IPS-18c (cell line): Measurements from ENCODE around the gene P4HA3.
"Not testable (repeated sequence)": the region's sequence is repeated elsewhere in the genome, so short reads cannot be mapped to it uniquely, and the experiment has no call there.

Experiments
- H3K4me3 ChIP-seq: 2 replicates; pipeline ENCODE4 v1.7.0; 2013; ENCODE audit warnings: low read depth, mild to moderate bottlenecking, low read length, moderate library complexity; ENCODE audit not compliant: insufficient read depth
- H3K9me3 ChIP-seq: one replicate; pipeline ENCODE4 v1.6.1; 2013; ENCODE audit warnings: mild to moderate bottlenecking, low read length, moderate library complexity; ENCODE audit not compliant: control insufficient read depth, insufficient read depth

The P4HA3 gene

DNA sequence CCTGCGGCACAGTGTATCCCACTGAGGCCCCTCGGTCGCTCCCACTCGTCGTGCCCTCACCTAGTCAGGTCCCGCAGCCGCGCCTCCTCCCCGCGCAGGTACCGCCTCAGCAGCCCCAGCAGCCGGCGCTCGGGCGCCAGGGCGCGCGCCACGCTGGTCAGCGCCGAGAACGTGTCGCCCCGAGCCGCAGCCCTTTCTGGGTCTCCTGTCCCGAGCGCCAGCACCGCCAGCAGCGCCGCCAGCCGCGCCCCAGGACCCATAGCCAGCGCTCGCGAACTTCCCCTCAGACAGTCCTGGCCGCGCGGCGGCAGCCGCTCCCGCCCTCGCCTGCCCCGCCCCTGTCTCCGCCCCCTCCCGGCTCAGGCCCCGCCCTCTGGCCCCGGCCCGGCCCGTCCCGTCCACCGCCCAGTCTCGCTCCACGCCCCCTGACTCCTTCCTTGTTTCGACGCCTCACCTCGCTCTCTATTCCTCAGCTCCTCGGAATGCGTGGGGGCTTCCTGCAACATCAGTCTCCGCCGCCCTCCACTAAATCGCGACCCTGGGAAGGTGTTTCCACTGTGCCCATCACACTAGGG, at the start of gene P4HA3:
TSS of gene P4HA3 (minus strand) at position 289 of the 575 bp plus-strand sequence. CDS start at position 260, 29 bp downstream.
- Histone ChIP-seq H3K9me3 (no peaks in the 10 kb centered on the region), H3K4me3 (peak within 1 kb of the TSS; percentile 46)

- Histone ChIP-seq H3K4me3 (no peak overlapping the region), H3K9me3 (peaks cover 11% of the 10 kb centered on the region)
Measured at GRCh38 chr11:74357449-74357848, 46.0 kb upstream of the P4HA3 start.

GRCh38 chr11:74355626-74356025, 44.2 kb upstream of the P4HA3 start:
- Histone ChIP-seq H3K9me3 (peaks cover 8% of the 10 kb centered on the region), H3K4me3 (no peak overlapping the region)

DNA sequence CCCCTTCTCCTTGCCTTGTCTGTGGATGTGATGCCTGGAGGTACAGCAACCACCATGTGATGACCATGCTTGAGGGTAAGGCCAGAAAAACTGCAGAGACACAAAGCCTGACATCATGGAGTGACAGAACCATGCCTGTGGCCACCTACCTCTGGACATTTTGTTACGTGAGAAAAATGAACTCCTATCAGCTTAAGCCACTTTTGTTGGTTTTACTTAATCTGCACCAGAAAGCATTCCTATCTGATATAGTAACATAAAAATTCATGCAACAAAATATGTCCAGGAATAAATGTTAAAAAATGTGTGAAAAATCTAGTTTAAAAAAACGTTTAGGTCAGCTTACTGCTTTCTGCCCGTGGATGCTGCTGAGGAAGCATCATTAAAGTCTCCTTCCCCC, 42.6 kb upstream of the P4HA3 start:
- Histone ChIP-seq H3K4me3 (no peak overlapping the region), H3K9me3 (no peaks in the 10 kb centered on the region)

DNA sequence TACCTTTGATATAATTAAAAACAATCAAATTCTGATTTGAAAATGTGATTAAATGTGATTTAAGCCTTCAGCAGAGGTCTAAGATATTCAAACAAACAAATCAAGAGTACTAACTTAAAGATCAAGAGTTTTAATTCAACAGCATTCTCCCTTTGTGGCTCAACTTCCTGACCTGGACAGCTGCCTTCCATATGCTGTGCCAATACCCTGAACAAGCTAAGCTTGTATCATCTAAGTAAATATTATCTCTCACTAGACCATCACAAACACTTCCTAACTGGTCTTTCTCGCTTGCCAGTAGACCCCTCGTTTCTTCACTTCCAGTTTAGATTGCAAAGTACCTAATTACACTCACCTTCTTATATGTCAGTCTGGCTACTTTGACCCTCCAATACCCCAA, 35.9 kb upstream of the P4HA3 start:
- Histone ChIP-seq H3K4me3 (no peak overlapping the region), H3K9me3 (no peaks in the 10 kb centered on the region)

- H3K4me3 ChIP-seq: no peak overlapping the region
- no peaks in the 10 kb centered on the region for H3K9me3 ChIP-seq
Measured at GRCh38 chr11:74345420-74345819, 34.0 kb upstream of the P4HA3 start.

DNA sequence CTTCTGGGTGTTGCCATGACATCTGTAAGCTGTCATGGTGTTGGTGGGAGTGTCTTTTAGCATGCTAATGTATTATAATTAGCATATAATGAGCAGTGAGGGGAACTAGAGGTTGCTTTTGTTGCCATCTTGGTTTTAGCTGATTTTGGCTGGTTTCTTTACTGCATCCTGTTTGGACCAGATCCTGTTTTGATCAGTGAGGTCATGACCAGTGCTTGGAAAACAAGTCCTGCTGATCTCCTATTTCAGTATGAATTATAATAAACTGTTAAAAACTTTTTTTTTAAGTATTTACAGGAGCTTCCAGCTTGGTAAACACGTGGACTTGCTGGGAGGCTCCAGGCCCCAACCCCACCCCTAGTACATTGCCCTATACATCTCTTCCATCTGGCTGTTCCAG, 30.5 kb upstream of the P4HA3 start:
- H3K9me3 ChIP-seq: no peaks in the 10 kb centered on the region
- H3K4me3 ChIP-seq: no peak overlapping the region

DNA sequence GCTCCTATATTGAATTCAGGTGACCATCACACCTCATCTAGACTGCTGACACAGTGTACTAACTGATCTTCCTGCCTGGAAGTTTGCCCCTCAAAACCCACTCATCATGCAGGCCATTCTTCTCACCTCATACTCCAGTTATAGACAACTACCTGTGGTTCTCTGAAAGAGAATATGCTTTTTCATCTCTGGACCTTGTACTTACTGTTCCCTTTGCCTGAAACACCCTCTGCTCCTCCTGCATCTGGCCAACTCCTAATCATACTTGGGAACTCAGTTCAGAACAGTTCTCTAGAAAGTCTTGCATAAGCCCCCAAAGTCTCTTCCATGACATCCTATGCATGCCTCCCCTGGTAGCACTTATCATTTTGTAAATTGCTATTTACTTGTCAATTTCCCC, 28.2 kb upstream of the P4HA3 start:
- no peak overlapping the region for H3K4me3 ChIP-seq
- no peaks in the 10 kb centered on the region for H3K9me3 ChIP-seq

DNA sequence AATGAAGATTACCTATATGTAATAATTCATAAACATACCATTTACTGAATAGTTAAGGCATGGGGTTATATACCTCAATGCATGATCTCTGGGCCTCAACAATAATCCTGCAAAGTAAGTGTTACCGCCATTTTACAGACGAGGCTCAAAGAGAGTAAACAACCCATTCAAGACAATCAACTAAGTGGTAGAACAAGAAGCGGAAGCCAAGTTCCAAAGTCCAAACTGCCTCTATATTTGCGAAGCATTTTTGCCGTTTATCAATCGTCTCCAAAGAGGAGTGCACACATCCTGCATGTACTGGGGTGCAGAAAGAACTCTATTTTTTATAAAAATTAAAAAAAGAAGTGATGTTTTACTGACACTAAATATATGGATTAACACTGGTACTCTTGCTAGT, 27.5 kb upstream of the P4HA3 start:
- Histone ChIP-seq H3K9me3 (no peaks in the 10 kb centered on the region), H3K4me3 (no peak overlapping the region)

GRCh38 chr11:74333193-74333592, 21.8 kb upstream of the P4HA3 start:
- Histone ChIP-seq H3K9me3 (no peaks in the 10 kb centered on the region), H3K4me3 (no peak overlapping the region)

DNA sequence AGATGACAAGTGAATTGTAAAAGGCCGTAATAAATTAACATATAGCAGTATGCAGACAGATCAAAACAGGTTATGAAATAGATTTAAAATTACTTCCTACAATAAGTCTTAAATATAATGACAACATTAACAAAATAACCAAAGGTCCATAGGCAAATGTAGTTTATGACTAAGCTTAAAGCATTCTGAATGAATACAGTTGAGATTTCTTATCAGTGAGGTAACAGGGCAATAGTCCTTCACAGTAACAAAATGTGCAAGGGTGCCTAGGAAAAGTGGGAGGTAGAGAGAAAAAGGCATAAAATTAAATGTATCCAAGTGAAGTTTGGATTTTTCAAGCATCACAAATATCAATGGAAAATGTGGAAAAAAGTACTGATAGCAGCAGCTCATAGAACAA, 20.9 kb upstream of the P4HA3 start:
- H3K9me3 ChIP-seq: no peaks in the 10 kb centered on the region
- no peak overlapping the region for H3K4me3 ChIP-seq

GRCh38 chr11:74331000-74331399, 19.6 kb upstream of the P4HA3 start:
- not testable (repeated sequence) for H3K4me3 ChIP-seq, H3K9me3 ChIP-seq

DNA sequence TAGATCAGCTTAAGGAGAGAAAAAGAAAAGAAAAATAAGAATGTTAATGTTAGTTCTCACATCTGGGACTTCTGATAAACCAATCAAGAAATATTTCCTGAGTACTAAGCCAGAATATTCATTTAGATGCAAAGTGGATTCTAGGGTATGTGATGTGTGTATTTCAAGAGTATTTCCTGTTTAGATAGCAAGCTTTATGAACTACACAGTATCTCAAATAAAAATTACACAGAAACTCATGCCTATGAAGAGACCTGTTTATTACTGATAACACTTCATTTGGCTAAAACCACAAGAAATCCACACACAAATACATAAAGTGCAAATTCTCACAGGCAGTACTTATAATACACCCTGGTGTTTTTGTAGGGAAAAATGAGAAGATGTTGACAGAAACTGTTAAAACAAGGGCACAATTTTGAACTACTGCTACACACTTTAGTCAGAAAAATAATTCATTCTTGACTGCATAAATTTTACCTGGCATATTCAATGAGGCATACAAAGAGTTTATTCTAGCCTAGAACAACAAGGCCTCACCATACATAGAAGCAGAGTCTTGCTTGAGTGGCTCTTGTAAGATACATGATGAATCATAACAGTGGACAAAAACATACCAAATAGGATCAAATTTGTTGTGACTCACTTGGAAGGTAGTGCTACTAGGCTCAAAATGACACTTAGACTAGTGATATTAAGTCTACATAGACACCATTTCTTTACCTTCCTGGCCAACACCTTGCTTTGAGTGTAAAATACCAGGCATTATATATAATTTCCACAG, 18.8 kb upstream of the P4HA3 start:
- H3K9me3 ChIP-seq: no peaks in the 10 kb centered on the region
- H3K4me3 ChIP-seq: no peak overlapping the region

DNA sequence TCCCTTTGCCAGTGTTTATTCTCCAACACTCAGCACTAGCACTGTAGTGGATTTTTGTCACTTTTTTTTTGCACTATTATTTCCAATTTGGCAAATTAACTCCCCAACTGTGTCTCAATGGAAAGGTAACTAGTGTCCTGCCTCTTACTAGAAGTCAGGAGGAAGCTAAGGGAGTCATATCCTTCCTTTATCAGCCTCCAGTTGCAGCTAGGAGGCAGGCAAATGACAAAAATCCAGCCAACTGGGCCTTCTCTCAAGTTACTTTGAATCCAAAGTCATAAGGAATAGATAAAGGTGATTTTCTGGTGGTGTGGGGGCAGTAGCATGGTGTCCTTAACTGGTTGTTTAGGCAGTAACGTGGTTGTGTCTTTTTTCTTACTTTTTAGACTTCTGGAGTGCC, 15.6 kb upstream of the P4HA3 start:
- peaks cover 2% of the 10 kb centered on the region for H3K9me3 ChIP-seq
- no peak overlapping the region for H3K4me3 ChIP-seq

DNA sequence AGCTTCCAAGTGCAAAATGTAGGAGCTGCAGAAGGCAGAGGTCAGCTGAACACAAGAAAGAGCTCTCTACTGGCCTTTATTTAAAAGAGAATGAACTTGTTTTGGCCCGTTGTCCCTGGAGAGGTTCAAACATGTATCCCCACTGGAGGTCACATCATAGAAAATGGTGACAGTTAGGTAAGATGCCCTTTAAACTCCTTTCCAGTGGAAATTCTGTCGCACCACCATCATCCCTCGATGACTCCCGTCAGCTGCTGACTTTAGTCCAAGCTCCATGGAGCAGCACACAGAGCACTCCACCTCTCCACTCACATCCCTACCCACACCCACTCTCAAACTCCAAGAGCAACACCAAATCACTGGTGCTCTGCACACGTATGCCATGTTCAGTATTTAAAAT, 15.2 kb upstream of the P4HA3 start:
- Histone ChIP-seq H3K4me3 (no peak overlapping the region), H3K9me3 (peaks cover 2% of the 10 kb centered on the region)

GRCh38 chr11:74325649-74326645, 14.5 kb upstream of the P4HA3 start:
- peaks cover 2% of the 10 kb centered on the region for H3K9me3 ChIP-seq
- H3K4me3 ChIP-seq: no peak overlapping the region

DNA sequence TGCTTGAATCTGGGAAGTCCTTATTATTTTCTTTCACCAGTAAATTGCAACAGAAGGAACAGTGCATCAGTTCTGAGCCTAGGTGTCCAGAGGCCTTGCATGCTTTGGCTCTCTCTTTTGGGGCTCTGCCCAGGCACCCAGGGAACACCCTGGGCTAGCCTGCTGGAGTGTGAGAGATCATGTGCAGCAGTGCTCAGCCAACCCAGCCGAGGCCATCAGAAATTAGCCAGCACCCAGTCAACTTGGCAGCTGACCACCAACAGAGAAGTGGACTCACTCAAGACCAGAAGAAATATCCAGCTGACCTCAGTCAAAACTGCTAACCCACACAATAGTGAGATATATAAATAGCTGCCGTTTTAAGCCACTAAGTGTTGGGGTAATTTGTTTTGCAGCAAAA, 11.2 kb upstream of the P4HA3 start:
- Histone ChIP-seq H3K9me3 (peaks cover 2% of the 10 kb centered on the region), H3K4me3 (no peak overlapping the region)
